ENCODE data around the gene TMEM126B. TPM values are rescaled to one million over a fixed set of nuclear protein-coding genes. Genes with fewer than 3 reads are reported as not detected.
"Not testable (repeated sequence)": the region's sequence is repeated elsewhere in the genome, so short reads cannot be mapped to it uniquely, and the experiment has no call there.

TMEM126B gene
- 61.1 and 81.1 TPM in 2 replicates for total RNA-seq (2014; rRNA removed; shearing (Covaris generic))

- DNase-seq (ENCODE audit: low read depth), result peak; percentile 97
Observed at GRCh38 chr11:85627998-85628770, at the start of gene TMEM126B. TMEM126B (plus strand) TSS chr11:85628593; CDS start chr11:85628608, 15 bp downstream.

GRCh38 chr11:85582111-85582510, 46.3 kb upstream of the TMEM126B start:
- no peak for DNase-seq (ENCODE audit: low read depth)

GRCh38 chr11:85589373-85589772, 39.0 kb upstream of the TMEM126B start:
- DNase-seq (ENCODE audit: low read depth), result no peak

- DNase-seq (ENCODE audit: low read depth), result no peak
Observed at GRCh38 chr11:85590848-85591483, 37.4 kb upstream of the TMEM126B start.

GRCh38 chr11:85595285-85595884, 33.0 kb upstream of the TMEM126B start:
- peak; percentile 39 for DNase-seq (ENCODE audit: low read depth)

GRCh38 chr11:85596886-85597285, 31.5 kb upstream of the TMEM126B start:
- no peak for DNase-seq (ENCODE audit: low read depth)

- no peak for DNase-seq (ENCODE audit: low read depth)
Observed at GRCh38 chr11:85599083-85599482, 29.3 kb upstream of the TMEM126B start.

- no peak for DNase-seq (ENCODE audit: low read depth)
Observed at GRCh38 chr11:85602526-85603213, 25.7 kb upstream of the TMEM126B start.

- DNase-seq (ENCODE audit: low read depth), result no peak
Observed at GRCh38 chr11:85603220-85603619, 25.2 kb upstream of the TMEM126B start.

- not testable (repeated sequence) for DNase-seq (ENCODE audit: low read depth)
Observed at GRCh38 chr11:85606237-85606636, 22.2 kb upstream of the TMEM126B start.

GRCh38 chr11:85608621-85609020, 19.8 kb upstream of the TMEM126B start:
- not testable (repeated sequence) for DNase-seq (ENCODE audit: low read depth)

GRCh38 chr11:85609286-85609685, 19.1 kb upstream of the TMEM126B start:
- DNase-seq (ENCODE audit: low read depth), result peak; percentile 56

- DNase-seq (ENCODE audit: low read depth), result not testable (repeated sequence)
Observed at GRCh38 chr11:85611643-85612042, 16.8 kb upstream of the TMEM126B start.

- peak; percentile 8 for DNase-seq (ENCODE audit: low read depth)
Observed at GRCh38 chr11:85619499-85619898, 8.9 kb upstream of the TMEM126B start.

- no peak for DNase-seq (ENCODE audit: low read depth)
Observed at GRCh38 chr11:85620256-85620655, 8.1 kb upstream of the TMEM126B start.

- DNase-seq (ENCODE audit: low read depth), result no peak
Observed at GRCh38 chr11:85626496-85626895, 1.9 kb upstream of the TMEM126B start.

- peak; percentile 34 for DNase-seq (ENCODE audit: low read depth)
Observed at GRCh38 chr11:85627332-85627997, 928 bp upstream of the TMEM126B start, which contains the start of gene DLG2. DLG2 (minus strand) TSS chr11:85627344.

GRCh38 chr11:85628771-85629341, 463 bp downstream of the TMEM126B start:
- DNase-seq (ENCODE audit: low read depth), result no peak

GRCh38 chr11:85634747-85635146, 6.4 kb downstream of the TMEM126B start:
- DNase-seq (ENCODE audit: low read depth), result no peak

- no peak for DNase-seq (ENCODE audit: low read depth)
Observed at GRCh38 chr11:85643191-85643614, 14.8 kb downstream of the TMEM126B start.

GRCh38 chr11:85647078-85647477, 18.7 kb downstream of the TMEM126B start:
- no peak for DNase-seq (ENCODE audit: low read depth)

Measured in Daoy (cell line).